Sigmoid colon (tissue), 7 donors: ENCODE measurements around the gene HIVEP3. TPM values are rescaled to one million over a fixed set of nuclear protein-coding genes. Genes with fewer than 3 reads are reported as not detected.

Source experiments
- DNase-seq: peaks from one replicate; pipeline ENCODE4 v3.0.0-alpha.2; 2019
- H3K27ac ChIP-seq, 4 donors: fragments of 200-600 bp; sonication (generic); one replicate each; pipeline ENCODE4 v1.5.1; 2016 to 2019; ENCODE audit warnings: mild to moderate bottlenecking in 1 of 4
- H3K27me3 ChIP-seq, 3 donors: fragments of 200-600 bp; sonication (generic); one replicate each; pipeline ENCODE4 v1.5.1; 2019; ENCODE audit warnings: mild to moderate bottlenecking in 1 of 3
- H3K36me3 ChIP-seq, 4 donors: fragments of 200-600 bp; sonication (generic); one replicate each; pipeline ENCODE4 v1.5.1; 2016 to 2019
- H3K4me1 ChIP-seq, 4 donors: fragments of 200-600 bp; sonication (generic); one replicate each; pipeline ENCODE4 v1.5.1; 2017 to 2019
- H3K4me3 ChIP-seq, 4 donors: fragments of 200-600 bp; sonication (generic); one replicate each; pipeline ENCODE4 v1.5.1; 2017 to 2019; ENCODE audit warnings: mild to moderate bottlenecking in 2 of 4, moderate library complexity in 1 of 4
- H3K9me3 ChIP-seq, 4 donors: fragments of 200-600 bp in 3 of 4; sonication (generic) in 3 of 4; one replicate each; pipeline versions ENCODE4 v1.5.1 to v1.6.1; 2013 to 2019
- EP300 ChIP-seq, 4 donors: sonication (generic); formaldehyde crosslinking; IDR thresholded peaks; one replicate each; pipeline ENCODE4 v1.6.1; 2017; ENCODE audit warnings: antibody characterized with exemption in 4 of 4
- POLR2A ChIP-seq, 2 donors: fragments of 450-650 bp; IDR thresholded peaks; one replicate each; pipeline ENCODE4 v1.6.1; 2016; ENCODE audit warnings: antibody characterized with exemption in 2 of 2, mild to moderate bottlenecking in 2 of 2, moderate library complexity in 2 of 2
- POLR2AphosphoS5 ChIP-seq, 4 donors: sonication (generic); formaldehyde crosslinking; IDR thresholded peaks; one replicate each; pipeline ENCODE4 v1.6.1; 2017; ENCODE audit warnings: antibody characterized with exemption in 4 of 4
- WGBS, 2 donors: extraction: QIAGEN DNeasy Blood & Tissue Kit; methylation state at CpG; one replicate each; pipeline ENCODE4 v1.1.7; 2013; 5-methylcytosine and 5-hydroxymethylcytosine counted together
- intact Hi-C: fragments of 100-400 bp; cut with DNase I; formaldehyde crosslinking; loops from one replicate; pipeline ENCODE4 v1.15.1; 2023
- polyA plus RNA-seq, 3 donors: library from polyadenylated mRNA; stranded (reverse); fragments of 200-250 nt; gene quantifications; one replicate each; pipeline ENCODE4 v1.2.3, GENCODE V29; 2013
- total RNA-seq, 4 donors: library from RNA; depleted of rRNA; stranded (reverse); fragments of >200 nt; gene quantifications; one replicate each; pipeline ENCODE4 v1.1.0, GENCODE V29; 2016
- TF ChIP-seq, protein P1 (sequence below), 4 experiments: fragments of 450-650 bp in 3 of 4; fragments of 200-600 bp in 1 of 4; IDR thresholded peaks; one replicate each; pipeline ENCODE4 v1.5.1; 2016 to 2019; ENCODE audit warnings: antibody characterized with exemption in 4 of 4, mild to moderate bottlenecking in 3 of 4, moderate library complexity in 2 of 4
- donor health status: healthy with polysubstance abuse.
- donor health status: Bipolar disorder and iron deficiency.
- donor health status: healthy.

The HIVEP3 gene
- total and polyA plus RNA-seq, 7 donors = 1.4 to 7.8 (median 3.2) TPM

DNA sequence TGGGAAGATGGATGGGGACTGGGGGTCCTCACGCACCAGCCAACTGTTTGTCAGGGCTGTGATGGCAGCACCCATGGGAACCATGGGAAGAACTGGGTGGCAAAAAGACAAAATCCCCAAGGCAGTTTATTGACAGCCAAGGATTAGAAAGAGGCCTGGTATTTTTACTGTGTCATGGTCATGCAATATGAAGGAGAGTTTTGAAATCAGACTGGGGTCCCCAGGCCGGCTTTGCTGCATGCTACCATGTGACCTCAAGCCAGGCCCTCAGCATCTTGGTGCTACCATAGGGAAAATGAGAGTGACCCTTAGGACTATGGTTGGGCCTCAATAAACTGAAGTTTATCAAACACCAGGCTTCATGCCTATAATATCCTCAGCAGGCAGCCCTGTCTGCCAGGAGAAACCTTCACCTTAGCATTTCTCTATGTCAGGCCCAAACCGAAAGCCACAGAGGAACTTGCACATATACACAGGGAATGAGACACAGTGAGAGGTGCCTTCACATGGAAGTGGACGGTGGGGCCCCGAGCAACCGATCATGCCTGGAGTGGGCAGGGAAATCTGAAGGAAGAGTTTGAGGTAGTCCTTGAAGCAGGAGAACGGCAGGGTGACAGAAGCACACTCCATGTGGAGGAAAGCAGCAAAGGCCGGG lies 203.2 kb downstream of the HIVEP3 start:
- no peaks in the 10 kb centered on the region for H3K36me3 ChIP-seq
- no peak for DNase-seq
- intact Hi-C loops = no loop called here

GRCh38 chr1:41714638-41715389 lies 203.9 kb downstream of the HIVEP3 start:
- H3K4me1 ChIP-seq = peaks cover 0 to 9% (median 3%) of the 10 kb centered on the region in 4 donors
- DNase-seq = no peak
- H3K27me3 ChIP-seq = no peaks in the 10 kb centered on the region
- 86 to 91% methylated on average over 9 of the region's 9 CpGs for WGBS, 2 donors
- no peak overlapping the region for H3K27ac ChIP-seq
- intact Hi-C loops = no loop called here
- no peaks in the 10 kb centered on the region for H3K36me3 ChIP-seq
- H3K4me3 ChIP-seq = no peak overlapping the region
- TF ChIP-seq POLR2AphosphoS5 (IDR thresholded peaks at IDR 0.05) (no peak), EP300 (IDR thresholded peaks at IDR 0.05) (no peak)
- no peaks in the 10 kb centered on the region for H3K9me3 ChIP-seq

More for the DNA sequence above, 203.2 kb downstream of the HIVEP3 start:
- Histone ChIP-seq H3K4me3 (no peak overlapping the region), H3K27me3 (no peaks in the 10 kb centered on the region), H3K27ac (no peak overlapping the region), H3K4me1 (peaks cover 0 to 9% (median 3%) of the 10 kb centered on the region in 4 donors), H3K9me3 (no peaks in the 10 kb centered on the region)
- WGBS, 2 donors = 94 to 95% methylated on average over 8 of the region's 8 CpGs
- TF ChIP-seq POLR2A (IDR thresholded peaks at IDR 0.05) = no peak
- no peak for TF ChIP-seq EP300 (IDR thresholded peaks at IDR 0.05)
- TF ChIP-seq, protein P1, sequence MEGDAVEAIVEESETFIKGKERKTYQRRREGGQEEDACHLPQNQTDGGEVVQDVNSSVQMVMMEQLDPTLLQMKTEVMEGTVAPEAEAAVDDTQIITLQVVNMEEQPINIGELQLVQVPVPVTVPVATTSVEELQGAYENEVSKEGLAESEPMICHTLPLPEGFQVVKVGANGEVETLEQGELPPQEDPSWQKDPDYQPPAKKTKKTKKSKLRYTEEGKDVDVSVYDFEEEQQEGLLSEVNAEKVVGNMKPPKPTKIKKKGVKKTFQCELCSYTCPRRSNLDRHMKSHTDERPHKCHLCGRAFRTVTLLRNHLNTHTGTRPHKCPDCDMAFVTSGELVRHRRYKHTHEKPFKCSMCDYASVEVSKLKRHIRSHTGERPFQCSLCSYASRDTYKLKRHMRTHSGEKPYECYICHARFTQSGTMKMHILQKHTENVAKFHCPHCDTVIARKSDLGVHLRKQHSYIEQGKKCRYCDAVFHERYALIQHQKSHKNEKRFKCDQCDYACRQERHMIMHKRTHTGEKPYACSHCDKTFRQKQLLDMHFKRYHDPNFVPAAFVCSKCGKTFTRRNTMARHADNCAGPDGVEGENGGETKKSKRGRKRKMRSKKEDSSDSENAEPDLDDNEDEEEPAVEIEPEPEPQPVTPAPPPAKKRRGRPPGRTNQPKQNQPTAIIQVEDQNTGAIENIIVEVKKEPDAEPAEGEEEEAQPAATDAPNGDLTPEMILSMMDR (IDR thresholded peaks at IDR 0.05) = no peak
- no peak for TF ChIP-seq POLR2AphosphoS5 (IDR thresholded peaks at IDR 0.05)

DNA sequence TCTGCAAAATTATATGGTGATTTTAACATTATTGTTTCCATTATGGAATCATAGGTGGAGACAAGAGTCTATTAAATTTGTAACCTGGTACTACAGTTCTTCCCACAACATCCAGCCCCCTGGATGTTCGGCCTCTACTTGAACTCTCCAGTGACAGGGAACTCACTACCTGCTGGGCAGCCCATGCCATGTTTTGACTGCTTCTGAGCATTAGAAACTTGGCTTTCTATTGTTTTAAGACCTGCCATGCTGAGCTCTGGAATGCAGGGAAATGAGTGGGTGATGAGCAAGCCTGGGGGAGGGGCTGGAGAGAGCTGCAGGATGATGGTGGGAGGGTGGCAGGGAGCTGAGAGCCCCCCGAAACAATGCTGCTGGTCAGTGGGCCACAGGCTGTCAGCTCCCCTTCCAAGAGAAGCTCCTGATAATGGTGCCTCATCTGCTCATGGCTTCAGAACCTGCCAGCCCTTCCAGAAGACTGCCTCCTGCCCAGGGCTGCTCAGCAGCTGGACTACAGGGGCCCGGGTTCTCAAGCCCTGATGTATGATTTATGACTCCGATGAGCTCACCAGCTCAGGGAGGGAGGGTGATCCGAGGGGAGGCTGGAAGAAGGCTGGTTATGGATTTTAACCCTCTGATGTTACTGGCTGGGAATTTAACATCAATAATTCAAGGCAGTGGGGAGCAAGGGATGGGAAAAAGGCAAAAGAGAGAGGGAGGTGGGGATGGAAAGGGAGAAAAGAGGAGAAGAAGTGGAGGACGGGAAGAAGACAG lies 205.0 kb downstream of the HIVEP3 start:
- no peak overlapping the region for H3K4me3 ChIP-seq
- WGBS, 2 donors = 63 to 69% methylated on average over 6 of the region's 6 CpGs
- H3K4me1 ChIP-seq = peaks cover 0 to 9% (median 3%) of the 10 kb centered on the region in 4 donors
- no peaks in the 10 kb centered on the region for H3K9me3 ChIP-seq
- intact Hi-C loops = no loop called here
- no peaks in the 10 kb centered on the region for H3K36me3 ChIP-seq
- no peak overlapping the region for H3K27ac ChIP-seq
- no peak for DNase-seq
- TF ChIP-seq, protein P1 (IDR thresholded peaks at IDR 0.05) = no peak
- TF ChIP-seq EP300 (IDR thresholded peaks at IDR 0.05) = no peak
- TF ChIP-seq POLR2AphosphoS5 (IDR thresholded peaks at IDR 0.05) = no peak
- no peak for TF ChIP-seq POLR2A (IDR thresholded peaks at IDR 0.05)
- H3K27me3 ChIP-seq = no peaks in the 10 kb centered on the region

- TF ChIP-seq POLR2AphosphoS5 (IDR thresholded peaks at IDR 0.05) (no peak), EP300 (IDR thresholded peaks at IDR 0.05) (no peak)
- TF ChIP-seq, protein P1 (IDR thresholded peaks at IDR 0.05) = no peak
- H3K4me3 ChIP-seq = no peak overlapping the region
- no peaks in the 10 kb centered on the region for H3K36me3 ChIP-seq
- H3K4me1 ChIP-seq = peaks cover 0 to 9% (median 3%) of the 10 kb centered on the region in 4 donors
- H3K9me3 ChIP-seq = no peaks in the 10 kb centered on the region
- H3K27me3 ChIP-seq = no peaks in the 10 kb centered on the region
- WGBS, 2 donors = 92 to 95% methylated on average over 5 of the region's 5 CpGs
- intact Hi-C loops = no loop called here
- H3K27ac ChIP-seq = no peak overlapping the region
- no peak for DNase-seq
Measured at GRCh38 chr1:41713141-41713540, 205.6 kb downstream of the HIVEP3 start.

- Histone ChIP-seq H3K4me3 (no peak overlapping the region), H3K27me3 (no peaks in the 10 kb centered on the region), H3K4me1 (peaks cover 0 to 9% (median 3%) of the 10 kb centered on the region in 4 donors), H3K27ac (no peak overlapping the region), H3K36me3 (no peaks in the 10 kb centered on the region), H3K9me3 (no peaks in the 10 kb centered on the region)
- TF ChIP-seq, protein P1 (IDR thresholded peaks at IDR 0.05) = no peak
- no peak for TF ChIP-seq POLR2A (IDR thresholded peaks at IDR 0.05)
- TF ChIP-seq EP300 (IDR thresholded peaks at IDR 0.05) = no peak
- no peak for TF ChIP-seq POLR2AphosphoS5 (IDR thresholded peaks at IDR 0.05)
- DNase-seq = no peak
- intact Hi-C loops = no loop called here
- 78 to 84% methylated on average over 5 of the region's 5 CpGs for WGBS, 2 donors
Measured at GRCh38 chr1:41712695-41713094, 206.0 kb downstream of the HIVEP3 start.
